C4-2B (cell line): ENCODE data around the gene FNDC4.

Experiments used
- ZFX ChIP-seq: fragments of 450-650 bp; IDR thresholded peaks from 2 replicates; pipeline ENCODE4 v1.6.1; 2017
- TF ChIP-seq, protein P1 (sequence below): fragments of 450-650 bp; conservative IDR thresholded peaks from 2 replicates; pipeline ENCODE4 v1.5.1; 2017; ENCODE audit warnings: mild to moderate bottlenecking

DNA sequence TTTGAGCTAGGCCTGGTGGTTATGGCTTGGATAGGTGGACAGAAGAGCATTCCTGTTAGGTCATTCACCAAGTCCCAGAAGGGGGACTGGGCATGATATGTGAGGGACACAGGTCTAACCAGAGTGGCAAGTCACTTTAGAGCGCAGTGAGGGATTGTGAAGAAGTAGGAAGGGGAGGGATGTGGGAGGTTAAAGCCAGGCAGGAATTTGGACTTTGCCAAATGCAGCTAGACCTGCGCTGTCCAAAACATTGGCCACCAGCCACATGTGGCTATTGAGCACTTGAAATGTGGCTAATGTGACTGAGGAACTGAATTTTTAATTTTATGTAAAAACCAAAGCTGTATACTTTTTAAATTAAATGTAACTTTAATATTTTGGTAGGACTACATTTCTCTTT, 25.3 kb upstream of the FNDC4 start:
- TF ChIP-seq, protein P1, sequence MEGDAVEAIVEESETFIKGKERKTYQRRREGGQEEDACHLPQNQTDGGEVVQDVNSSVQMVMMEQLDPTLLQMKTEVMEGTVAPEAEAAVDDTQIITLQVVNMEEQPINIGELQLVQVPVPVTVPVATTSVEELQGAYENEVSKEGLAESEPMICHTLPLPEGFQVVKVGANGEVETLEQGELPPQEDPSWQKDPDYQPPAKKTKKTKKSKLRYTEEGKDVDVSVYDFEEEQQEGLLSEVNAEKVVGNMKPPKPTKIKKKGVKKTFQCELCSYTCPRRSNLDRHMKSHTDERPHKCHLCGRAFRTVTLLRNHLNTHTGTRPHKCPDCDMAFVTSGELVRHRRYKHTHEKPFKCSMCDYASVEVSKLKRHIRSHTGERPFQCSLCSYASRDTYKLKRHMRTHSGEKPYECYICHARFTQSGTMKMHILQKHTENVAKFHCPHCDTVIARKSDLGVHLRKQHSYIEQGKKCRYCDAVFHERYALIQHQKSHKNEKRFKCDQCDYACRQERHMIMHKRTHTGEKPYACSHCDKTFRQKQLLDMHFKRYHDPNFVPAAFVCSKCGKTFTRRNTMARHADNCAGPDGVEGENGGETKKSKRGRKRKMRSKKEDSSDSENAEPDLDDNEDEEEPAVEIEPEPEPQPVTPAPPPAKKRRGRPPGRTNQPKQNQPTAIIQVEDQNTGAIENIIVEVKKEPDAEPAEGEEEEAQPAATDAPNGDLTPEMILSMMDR, result no peak
- TF ChIP-seq ZFX, result no peak
